GM21447 (cell line): ENCODE data around the gene GLUD1.
"Not testable (repeated sequence)": the region's sequence is repeated elsewhere in the genome, so short reads cannot be mapped to it uniquely, and the experiment has no call there.

Experiments used
- ATAC-seq: cut with Tn5 transposase; IDR thresholded peaks from one replicate; pipeline ENCODE4 v1.9.1; 2021; ENCODE audit not compliant: unreplicated experiment

GLUD1 gene

DNA sequence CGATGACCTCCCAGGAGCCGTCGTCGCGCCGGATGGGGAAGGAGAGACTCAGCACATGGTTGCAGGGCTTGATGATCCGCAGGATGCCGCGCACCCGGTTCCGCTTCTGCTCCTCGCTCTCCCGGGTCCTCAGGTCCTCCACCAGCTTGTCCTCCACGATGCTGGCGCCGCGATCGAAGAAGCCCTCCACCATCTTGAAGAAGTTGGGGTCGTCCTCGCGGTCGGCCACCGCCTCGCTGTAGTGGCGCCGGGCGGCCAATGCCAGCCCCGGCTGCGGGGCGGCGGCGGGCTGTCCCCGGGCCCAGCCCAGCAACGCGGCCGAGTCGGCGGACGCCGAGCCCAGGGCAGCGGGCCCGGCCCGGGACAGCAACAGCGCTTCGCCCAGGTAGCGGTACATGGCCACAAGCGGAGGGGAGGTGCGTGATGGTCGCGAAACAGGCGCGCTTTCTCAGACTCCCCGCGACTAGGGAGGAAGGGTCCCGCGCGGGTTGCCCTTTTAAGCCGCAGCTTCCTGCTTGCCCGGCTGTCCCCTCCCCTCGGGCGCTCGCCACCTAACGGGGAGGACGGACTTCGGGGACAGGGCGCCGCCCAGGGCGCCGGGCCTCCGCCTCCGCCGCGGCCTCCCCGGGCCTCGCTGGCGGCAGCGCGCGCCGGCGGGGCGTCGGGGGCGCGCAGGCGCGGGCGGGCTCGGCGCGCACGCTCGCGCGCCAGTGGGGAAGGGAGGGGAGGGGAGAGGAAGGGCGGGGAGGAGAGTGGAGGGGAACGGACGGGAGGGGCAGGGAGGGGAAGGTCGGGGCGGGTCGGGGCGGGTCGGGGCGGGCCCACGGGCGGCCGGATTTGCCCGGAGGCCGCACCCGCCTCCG lies at the start of gene GLUD1, which contains the start of gene SHLD2:
TSS of gene GLUD1 (minus strand) at position 471 of the 863 bp plus-strand sequence. CDS start at position 397, 74 bp downstream.
TSS of gene SHLD2 (plus strand) at position 834 of the 863 bp plus-strand sequence. CDS start 56,149 bp downstream, outside the sequence.
- ATAC-seq = peak; percentile 54

DNA sequence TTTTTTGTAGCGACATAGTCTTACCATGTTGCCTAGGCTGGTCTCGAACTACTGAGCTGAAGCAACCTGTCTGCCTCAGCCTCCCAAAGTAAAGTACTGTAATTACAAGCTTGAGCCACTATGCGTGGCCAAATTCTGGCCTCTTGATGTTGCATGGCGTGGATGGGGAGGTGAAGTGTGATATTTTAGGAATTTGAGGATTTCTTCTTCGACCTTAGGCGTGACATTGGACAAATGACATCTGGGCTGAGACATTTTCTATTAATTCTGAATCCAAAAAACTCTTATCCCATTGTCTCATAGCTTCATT lies 48.4 kb upstream of the GLUD1 start:
- ATAC-seq = not testable (repeated sequence)

DNA sequence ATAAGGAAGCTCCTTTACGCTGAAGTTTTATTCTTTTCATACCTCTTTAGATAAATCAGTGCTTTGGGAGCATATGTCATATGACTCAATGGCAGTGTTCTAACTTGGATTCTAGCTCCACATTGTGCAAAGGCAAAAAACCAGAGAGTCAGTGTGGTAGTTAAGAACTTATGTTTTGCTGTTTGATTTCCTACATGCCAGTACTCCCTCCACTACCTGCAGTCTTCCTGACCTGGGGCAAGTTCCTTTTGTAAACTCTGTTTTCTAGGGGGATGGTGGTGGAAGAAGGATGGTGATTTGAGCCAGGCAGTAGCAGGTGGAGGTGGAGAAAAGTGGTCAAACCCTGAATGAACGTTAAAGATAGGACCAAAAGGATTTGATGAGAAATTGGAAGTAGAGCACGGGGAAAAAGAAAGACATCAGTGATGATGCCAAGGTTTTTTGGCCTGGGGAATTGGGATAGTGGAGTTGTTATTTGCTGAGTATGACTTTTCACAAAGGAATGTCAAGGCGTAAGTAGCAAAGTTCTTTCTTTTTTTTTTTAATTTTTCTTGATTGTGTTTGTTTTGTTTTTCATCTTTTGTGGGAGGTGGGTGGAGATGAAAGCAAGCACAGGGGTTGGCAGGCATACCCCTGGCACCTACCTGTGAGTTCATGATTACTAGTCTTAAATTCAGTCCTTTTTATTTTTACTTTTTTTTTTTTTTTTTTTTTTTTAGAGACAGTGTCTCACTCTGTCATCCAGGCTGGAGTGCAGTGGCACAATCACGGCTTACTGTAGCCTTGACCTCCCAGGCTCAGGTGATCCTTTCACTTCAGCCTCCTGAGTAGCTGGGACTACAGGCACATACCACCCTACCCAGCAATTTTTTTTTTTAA lies 47.8 kb upstream of the GLUD1 start:
- ATAC-seq = not testable (repeated sequence)

DNA sequence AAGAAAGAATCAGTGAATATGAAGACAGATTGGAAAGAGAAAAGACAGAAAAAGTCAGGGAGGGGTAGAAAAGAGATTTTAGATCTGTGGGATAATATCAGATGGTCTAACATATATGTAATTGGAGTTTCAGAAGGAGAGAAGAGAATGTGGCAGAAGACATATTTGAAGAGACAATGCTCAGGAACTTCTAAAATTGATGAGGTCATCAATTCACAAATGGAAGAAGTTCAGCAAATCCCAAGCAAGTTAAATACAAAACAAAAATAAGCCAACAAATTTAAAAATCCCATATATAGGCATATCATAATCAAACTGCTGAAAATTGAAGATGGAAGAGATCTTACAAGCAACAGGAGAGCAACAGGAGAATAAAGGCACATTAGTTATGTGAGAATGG lies 42.8 kb upstream of the GLUD1 start:
- ATAC-seq = not testable (repeated sequence)

DNA sequence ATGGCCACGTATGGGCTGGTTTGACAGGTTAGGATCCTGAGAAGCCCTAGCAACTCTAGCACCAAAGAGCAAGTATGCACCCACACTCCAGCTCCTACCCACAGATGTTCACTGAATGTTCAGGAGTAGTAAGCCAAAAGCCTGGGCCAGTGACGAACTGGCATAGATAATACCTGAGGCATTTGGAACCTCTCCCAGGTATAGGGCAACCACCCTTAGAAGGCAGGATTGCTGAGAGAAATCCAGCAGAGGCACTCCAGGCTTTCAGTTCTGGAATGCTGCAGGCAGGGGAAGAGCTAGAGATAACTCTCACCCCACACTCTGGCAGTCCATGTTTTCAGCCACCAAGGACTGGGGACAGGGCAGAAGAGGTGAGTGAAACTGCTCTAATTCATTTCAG lies 39.8 kb upstream of the GLUD1 start:
- ATAC-seq = not testable (repeated sequence)

DNA sequence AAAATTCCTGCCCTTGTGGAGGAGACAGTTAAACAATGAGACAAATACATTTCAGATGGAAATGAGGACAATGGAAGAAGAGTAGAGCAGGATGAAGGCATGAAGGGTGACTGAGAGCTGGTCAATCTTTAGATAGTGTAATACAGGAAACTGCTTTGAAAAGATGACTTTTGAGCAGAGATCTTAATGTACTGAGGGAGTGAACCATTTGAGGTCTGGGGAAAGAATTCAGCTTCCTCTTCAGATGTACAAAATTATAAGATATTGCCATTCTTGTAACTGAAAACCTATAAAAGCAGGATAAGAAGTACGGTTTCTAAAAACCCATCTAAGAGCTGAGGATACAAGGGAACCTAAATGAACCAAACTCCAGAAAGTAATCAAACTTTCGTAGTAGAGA lies 39.3 kb upstream of the GLUD1 start:
- not testable (repeated sequence) for ATAC-seq

DNA sequence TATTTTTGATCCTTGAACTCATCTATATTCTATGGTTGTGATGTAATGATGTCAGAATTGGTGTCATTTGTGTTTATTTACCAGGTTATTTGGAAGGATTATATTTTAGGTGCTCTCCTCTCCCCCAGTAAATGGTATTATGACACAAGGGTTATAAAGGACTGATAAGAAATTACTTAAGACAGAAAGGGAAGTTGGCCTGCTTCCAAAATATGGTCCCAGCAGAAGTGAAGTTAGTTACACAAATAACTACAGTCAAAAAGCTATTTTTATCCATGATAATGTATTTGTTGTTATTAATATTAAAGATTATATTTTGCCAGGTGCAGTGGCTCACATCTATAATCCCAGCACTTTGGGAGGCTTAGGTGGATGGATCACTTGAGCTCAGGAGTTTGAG lies 37.5 kb upstream of the GLUD1 start:
- not testable (repeated sequence) for ATAC-seq

DNA sequence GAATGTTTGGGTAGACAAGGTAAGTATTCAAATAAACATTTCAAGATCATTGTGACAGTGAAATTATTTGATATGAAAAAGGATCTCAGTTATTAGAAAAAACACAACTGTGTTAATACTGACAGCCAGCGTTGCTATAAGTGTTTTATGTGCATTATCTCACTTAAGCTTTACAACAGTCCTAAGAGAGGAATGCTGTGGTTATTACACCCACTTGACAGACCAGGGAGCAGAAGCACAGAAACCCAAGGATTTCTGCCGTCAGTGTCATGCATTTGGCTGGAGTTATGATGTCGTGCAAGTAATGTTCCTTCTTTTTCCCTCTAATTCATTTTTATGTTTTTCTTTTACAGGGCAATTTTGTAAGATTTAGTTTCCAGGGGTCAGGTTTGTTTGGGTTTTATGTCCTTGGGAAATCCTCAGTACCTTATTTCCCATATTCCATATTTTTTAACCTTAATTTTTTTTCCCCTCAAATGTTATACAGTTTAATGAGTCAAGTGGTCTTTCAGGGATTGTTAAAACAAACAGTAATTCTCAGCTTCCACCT lies 33.0 kb upstream of the GLUD1 start:
- not testable (repeated sequence) for ATAC-seq

DNA sequence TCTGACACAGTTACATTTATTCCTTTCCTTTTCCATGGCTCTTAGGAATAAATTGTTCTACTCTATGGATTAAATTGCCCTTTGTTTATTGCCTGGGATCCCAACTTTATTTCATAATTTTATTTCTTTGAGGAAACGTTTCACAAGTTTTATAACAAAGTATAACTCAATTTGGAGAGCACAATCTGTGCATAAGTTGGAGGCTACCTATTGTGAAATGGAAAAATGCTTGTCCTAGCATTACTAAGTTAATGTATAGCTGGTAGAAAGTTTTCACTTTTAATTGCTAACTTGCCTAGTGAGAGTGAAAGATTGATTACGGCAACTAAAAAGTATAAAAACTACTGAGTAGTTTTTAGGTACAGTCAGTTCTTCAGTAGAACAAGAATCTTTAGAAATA lies 32.4 kb upstream of the GLUD1 start:
- not testable (repeated sequence) for ATAC-seq

DNA sequence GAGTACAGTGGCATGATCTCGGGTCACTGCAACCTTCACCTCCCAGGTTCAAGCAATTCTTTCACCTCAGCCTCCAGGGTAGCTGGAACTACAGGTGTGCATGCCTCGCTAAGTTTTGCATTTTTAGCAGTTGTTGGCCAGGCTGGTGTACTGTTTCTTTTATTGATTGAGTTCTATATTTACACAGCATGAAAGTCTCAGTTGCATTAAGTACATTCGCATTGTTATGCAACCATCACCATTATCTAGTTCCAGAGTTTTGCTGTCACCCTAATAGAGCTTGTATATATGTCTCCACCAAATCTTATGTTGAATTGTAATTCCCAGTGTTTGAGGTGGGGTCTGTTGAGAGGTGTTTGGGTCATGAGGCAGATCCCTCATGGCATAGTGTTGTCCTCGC lies 28.7 kb upstream of the GLUD1 start:
- not testable (repeated sequence) for ATAC-seq

DNA sequence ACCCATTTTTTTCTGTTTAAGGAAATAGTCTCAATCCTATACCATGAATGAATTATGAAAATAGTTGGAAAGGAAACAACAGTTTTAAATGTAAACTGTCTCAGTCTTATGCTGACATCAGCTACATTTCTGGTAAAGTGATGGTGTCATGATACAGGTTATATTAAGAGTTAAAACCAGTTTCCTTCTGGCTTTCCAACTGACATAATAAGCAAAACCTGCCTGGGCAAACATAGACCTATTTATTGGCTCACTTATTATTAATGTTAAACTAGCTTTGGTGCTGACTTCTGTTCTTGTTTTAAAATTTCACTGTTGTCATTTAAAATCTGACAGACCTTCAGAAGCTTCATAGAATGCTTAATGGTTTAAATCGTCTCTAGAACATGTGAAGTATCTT lies 24.4 kb upstream of the GLUD1 start:
- ATAC-seq = not testable (repeated sequence)

DNA sequence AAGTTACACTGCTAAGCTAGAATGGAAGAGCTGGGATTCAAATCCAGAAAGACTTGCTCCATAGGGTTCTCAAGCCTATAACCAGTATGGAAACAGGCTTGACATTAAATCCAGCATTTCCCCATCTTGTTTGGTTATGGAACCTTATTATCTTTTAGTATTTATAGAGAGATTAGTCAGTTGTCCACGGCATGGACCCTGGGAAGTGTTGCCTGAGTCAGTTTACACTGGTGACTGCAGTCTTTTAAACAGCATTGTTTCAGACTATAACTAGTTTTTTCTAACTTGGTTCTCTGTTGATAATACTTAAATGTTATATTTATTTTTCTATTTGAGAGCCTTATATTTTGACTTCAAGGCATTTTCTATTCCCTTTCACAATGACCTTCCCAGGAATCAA lies 23.5 kb upstream of the GLUD1 start:
- ATAC-seq = not testable (repeated sequence)

DNA sequence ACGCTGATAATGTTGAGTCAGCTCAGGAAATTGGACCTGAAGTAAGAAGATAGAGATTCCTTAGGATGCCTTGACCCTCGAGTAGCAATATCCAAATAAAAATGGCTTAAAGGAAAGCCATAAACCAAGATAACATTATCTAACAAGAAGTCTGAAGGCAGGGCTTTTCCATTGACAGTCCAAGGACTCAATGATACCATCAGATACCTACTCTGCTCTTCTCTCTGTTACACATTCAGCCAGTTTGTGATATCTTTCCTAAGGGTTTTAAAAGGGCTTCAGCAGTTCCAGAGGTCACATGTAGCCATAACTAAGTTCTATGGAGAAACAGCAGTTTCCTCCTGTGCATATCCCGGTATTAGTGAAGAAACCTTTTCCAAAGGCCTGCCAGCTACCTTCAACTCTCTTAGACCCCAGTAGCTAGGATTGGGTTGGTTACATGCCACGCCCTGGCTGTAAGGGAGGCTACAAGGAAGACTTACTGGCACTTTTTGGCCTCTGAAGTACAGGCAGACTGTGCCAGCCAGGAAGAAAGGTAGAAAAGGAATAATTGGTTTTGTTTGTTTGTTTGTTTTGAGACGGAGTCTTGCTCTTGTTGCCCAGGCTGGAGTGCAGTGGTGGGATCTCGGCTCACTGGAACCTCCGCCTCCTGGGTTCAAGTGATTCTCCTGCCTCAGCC lies 10.9 kb upstream of the GLUD1 start:
- no peak for ATAC-seq

DNA sequence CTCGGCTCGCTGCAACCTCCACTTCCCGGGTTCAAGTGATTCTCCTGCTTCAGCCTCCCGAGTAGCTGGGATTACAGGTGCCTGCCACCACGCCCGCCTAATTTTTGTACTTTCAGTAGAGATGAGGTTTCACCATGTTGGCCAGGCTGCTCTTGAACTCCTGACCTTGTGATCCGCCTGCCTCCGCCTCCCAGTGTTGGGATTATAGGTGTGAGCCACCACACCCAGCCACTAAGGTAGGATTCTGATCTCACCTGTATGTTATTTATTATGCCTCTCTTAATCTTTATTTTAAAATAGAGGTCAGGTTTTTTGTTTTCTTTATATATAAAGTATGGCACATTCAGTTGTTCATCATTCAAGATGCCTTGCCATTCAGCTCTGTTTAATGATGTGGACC lies 10.1 kb upstream of the GLUD1 start:
- ATAC-seq = not testable (repeated sequence)

DNA sequence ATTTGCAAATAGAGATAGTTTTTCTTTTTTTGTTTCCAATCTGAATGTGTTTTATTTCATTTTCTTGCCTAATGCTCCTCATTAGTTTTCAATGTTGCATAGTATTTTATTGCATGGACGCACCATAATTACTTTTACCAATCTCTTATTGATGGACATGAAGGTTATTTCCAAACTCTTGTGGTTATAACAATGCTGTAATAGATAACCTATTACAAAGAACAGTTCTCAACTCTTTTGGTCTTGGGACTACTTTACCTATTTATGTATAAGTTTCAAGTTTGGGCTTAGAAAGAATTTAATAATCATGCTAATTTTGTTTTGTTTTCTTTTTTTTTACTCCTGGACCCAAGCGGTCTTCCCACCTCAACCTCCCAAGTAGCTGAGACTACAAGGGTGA lies 7.4 kb upstream of the GLUD1 start:
- no peak for ATAC-seq

DNA sequence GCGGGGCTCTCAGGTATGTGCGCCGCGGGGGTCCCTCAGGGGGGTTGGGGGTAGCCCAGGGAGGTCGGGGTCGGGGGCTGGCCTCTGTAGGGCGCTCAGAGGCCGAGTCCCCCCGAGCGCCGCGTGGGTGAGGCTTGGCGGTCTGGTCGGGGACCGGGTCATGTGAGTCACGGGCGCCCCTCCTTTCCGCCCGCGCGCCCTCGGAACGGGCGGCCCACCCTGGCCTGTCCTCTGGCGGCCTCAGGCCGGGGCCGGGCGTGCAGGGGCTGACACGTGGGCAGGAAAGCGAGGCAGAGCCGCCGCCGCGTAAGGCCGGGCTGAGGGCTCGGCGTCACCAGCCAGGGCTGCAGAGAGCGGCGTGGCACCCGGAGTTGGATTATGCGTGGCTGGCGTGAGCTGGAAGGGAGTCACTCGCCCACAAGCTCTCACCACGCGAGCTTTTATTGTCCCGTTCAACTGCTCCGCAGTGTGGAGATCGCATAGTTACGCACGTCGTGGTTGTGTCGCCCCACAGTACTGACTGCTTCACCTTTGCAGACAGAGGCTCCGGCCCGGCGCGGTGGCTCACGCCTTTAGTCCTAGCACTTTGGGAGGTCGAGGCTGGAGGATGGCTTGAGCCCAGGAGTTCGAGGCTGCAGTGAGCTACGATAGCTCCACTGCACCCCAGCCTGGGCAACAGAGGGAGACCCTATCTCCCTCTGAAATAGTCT lies 748 bp upstream of the GLUD1 start:
- ATAC-seq = peak; percentile 44

DNA sequence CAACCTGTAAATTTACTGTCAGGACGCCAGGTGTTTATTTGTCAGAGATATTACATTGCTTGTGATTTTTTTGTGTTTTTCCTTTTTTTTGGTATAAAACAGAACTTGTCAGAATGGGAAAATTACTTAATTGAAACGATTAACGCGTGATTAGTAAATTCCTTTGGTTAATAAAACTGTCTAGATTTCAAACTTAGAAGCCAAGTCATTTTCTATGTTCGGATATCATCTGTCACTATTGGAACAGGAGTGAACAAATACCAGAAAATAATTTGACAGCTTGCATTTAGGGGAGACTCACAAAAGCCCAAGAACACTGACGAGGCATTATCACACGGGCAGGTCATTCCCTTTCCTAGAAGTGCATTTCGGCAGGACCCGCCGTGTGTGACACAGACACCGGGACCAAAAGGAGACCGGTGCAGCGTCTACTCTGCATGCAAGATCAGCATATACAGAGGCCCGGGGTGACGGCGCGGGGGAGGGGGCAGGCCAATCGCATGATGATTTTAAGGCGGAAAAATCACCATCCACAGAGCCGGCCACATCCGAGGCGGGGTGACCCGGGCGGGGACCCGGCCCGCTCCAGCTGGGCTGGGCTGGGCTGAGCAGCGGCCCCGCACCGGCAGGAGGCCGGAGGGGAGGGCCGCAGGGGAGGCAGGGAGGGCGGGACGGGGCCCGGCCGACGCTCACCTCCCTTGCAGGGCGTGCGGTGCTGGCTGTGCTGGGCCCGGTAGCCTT lies 841 bp downstream of the GLUD1 start:
- ATAC-seq = peak; percentile 27

DNA sequence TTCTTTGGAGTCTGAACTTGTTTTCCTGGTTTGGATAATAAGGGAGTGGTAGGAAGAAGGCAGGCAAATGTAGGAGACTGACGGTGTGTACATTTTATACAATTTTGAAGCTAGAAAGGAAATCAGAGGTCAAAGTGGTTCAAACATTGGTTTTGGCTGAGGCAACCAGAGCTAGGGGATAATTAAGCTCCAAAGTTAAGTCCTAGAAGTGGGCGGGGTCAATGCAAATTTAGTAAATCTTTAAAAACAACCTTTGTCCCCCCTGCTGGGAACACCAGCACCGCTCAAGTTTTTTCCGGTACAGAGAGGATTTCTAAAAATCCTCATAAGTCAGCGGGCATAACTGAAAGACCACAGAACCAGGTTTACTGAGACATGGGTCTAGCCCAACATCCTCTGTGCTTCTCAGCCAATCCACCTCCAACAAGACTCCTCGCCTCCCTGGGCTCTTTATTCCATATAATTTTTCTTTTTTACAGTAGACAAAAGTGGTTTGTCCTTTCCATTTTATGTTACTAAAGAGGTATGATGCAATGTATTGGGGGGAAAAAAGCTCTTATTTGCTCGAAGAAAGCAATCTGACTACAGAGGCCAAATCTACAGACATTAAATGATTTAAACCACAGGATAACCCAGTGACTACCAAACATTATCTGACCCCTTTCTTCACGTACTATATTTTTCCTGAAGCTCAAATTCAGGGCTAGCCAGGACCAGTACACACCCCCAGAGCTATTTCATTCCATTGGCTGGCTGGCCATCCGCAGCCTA lies 1.6 kb downstream of the GLUD1 start:
- peak; percentile 26 for ATAC-seq

DNA sequence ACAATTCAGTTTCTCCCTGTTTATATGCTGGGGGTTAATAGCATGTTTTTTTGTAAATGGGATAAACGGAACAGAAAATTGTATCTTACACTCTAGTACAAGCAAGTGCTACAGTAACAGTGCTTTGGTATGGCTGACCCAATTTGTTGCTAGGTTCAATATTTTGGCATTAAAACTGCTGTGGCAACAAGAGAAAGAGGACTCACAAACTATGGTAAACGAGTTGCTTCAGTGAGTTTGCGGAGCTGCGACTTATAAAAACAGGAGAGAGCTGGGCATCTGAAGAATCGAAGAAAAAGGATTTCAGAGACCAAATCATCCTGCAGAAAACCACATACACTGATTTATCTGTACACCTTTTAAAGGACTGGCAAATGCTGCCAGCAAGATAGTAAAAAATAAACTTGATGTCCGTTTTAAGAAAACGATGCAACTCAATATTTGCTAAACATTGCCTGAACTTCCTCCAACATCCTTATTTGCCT lies 2.2 kb downstream of the GLUD1 start:
- ATAC-seq = no peak
